ENCODE data around the gene WDR33. TPM values are rescaled to one million over a fixed set of nuclear protein-coding genes. Genes with fewer than 3 reads are reported as not detected.

Gene WDR33
- total and polyA plus RNA-seq, 2 donors (not counting 3 experiments of a cell fraction or from before 2014, with no cell fraction given) = 16.4 to 52.5 TPM

DNA sequence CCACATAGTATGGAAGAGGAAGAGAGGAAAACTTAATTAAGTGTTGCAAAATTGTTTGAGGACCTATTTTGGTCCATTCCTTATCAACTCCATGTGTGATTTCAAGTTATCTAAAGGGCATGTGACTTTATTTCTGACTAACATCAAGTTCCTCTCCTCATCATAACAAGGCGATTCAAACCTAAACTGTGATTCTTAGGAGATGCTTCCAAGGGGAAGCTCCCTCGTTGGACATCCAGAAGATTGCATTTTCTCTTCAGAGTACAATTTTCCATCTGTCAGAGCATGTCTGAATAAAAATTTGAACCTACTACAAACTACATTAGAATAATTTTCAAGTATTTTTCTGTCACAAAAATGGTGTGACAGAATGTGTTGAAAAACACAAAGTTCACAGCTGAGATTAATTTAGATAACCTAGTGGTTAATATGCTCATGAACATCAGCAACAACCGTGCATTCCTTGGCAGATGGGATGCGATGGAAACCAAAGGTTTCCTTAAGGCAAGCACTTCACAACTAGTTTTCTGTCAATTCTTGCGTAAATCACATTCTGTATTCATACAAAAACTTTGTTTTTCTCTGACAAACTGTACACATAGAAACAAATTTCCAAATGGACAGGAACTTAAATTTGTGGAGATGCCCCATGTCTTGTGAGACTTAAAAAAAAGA is 105.4 kb downstream of the WDR33 start:
- H4K20me1 ChIP-seq (replicated peaks; ENCODE audit: control insufficient read depth, extremely low read depth, insufficient read depth, low read length) = no peaks in the 10 kb centered on the region
- FAIRE-seq (no peak), DNase-seq (ENCODE audit: low read depth, low spot score) (no peak)
- intact Hi-C loops (cut with micrococcal nuclease) (no loop called here), dilution Hi-C loops (cut with MboI; ENCODE audit: extremely low pct_ligation_motif_present, low sequenced_read_pairs) (no loop called here)
- H3K4me2 ChIP-seq (ENCODE audit: insufficient read depth, low read length) = no peak overlapping the region
- H3K27ac ChIP-seq (ENCODE audit: insufficient read depth, low read depth, low read length) = no peak overlapping the region
- no peaks in the 10 kb centered on the region for H3K9me1 ChIP-seq (replicated peaks; ENCODE audit: control insufficient read depth, extremely low read depth, insufficient read depth, low read length)
- H2AFZ ChIP-seq (ENCODE audit: low read depth, low read length) = no peak overlapping the region
- ChIA-PET CTCF (interaction anchor here (2.5 to 3.4 kb wide), 2 partner anchors 10 to 114 kb away, joined by 8 to 26 read pairs; no protein-coding TSS in a partner anchor), POLR2A (no interaction called here)
- no peak overlapping the region for H3K4me3 ChIP-seq (replicated peaks in 1 of 3; ENCODE audit: insufficient read depth in 1 of 3, low read depth in 1 of 3, low read length in 3 of 3)
- no peak overlapping the region for H3K9ac ChIP-seq (replicated peaks; ENCODE audit: extremely low read depth, insufficient read depth, low read length)
- TF ChIP-seq FOS (IDR thresholded peaks at IDR 0.05; ENCODE audit: borderline replicate concordance, insufficient read depth, low read length) (no peak), POLR2A (IDR thresholded peaks at IDR 0.05; ENCODE audit: low read depth, low read length) (no peak), EZH2 (IDR thresholded peaks at IDR 0.05; ENCODE audit: borderline replicate concordance, low read depth, low read length, severe bottlenecking) (no peak), MYC (IDR thresholded peaks at IDR 0.05; ENCODE audit: low read depth, low read length) (no peak), GATA2 (IDR thresholded peaks at IDR 0.05; ENCODE audit: insufficient read depth, insufficient read length, low read depth, low read length) (no peak), POLR2AphosphoS5 (IDR thresholded peaks at IDR 0.05; ENCODE audit: insufficient read depth, low read depth, low read length) (no peak), JUN (IDR thresholded peaks at IDR 0.05; ENCODE audit: borderline replicate concordance, insufficient read depth, insufficient read length, low read depth) (no peak)
- TF ChIP-seq, protein P1, sequence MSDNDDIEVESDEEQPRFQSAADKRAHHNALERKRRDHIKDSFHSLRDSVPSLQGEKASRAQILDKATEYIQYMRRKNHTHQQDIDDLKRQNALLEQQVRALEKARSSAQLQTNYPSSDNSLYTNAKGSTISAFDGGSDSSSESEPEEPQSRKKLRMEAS (IDR thresholded peaks at IDR 0.05; ENCODE audit: insufficient read depth, insufficient read length) = no peak
- TF ChIP-seq, protein P2, sequence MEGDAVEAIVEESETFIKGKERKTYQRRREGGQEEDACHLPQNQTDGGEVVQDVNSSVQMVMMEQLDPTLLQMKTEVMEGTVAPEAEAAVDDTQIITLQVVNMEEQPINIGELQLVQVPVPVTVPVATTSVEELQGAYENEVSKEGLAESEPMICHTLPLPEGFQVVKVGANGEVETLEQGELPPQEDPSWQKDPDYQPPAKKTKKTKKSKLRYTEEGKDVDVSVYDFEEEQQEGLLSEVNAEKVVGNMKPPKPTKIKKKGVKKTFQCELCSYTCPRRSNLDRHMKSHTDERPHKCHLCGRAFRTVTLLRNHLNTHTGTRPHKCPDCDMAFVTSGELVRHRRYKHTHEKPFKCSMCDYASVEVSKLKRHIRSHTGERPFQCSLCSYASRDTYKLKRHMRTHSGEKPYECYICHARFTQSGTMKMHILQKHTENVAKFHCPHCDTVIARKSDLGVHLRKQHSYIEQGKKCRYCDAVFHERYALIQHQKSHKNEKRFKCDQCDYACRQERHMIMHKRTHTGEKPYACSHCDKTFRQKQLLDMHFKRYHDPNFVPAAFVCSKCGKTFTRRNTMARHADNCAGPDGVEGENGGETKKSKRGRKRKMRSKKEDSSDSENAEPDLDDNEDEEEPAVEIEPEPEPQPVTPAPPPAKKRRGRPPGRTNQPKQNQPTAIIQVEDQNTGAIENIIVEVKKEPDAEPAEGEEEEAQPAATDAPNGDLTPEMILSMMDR (IDR thresholded peaks at IDR 0.05; ENCODE audit: extremely low read depth in 1 of 2, insufficient read depth in 1 of 2, low read depth in 1 of 2, low read length in 2 of 2) = no peak
- H3K4me1 ChIP-seq (ENCODE audit: control insufficient read depth, extremely low read depth, insufficient read depth, low read length) = peaks cover 17% of the 10 kb centered on the region
- no peaks in the 10 kb centered on the region for H3K27me3 ChIP-seq (ENCODE audit: control insufficient read depth in 2 of 2, insufficient read depth in 2 of 2, low read length in 2 of 2)
- peaks cover 8 to 23% of the 10 kb centered on the region in 2 experiments for H3K36me3 ChIP-seq (ENCODE audit: control insufficient read depth in 2 of 2, extremely low read depth in 1 of 2, insufficient read depth in 2 of 2, low read length in 2 of 2)
- peaks cover 11% of the 10 kb centered on the region for H3K79me2 ChIP-seq (ENCODE audit: control insufficient read depth, insufficient read depth, low read length)
- no TSS peak for BruUV-seq (replicated peaks)
- H3K9me3 ChIP-seq (replicated peaks; ENCODE audit: control insufficient read depth, insufficient read depth, low read length) = no peaks in the 10 kb centered on the region

All from endothelial cell of umbilical vein (primary cell).